Measurements from ENCODE around the gene CST4.

- TF ChIP-seq CTCF (IDR thresholded peaks at IDR 0.05) (no peak), POLR2AphosphoS5 (IDR thresholded peaks at IDR 0.05) (no peak)
These were observed 30.5 kb downstream of the CST4 start for GRCh38 chr20:23658336-23658735.

Measured in upper lobe of left lung (tissue), 4 donors.